Diencephalon (tissue), 1 donor: ENCODE results near the gene TAF5. TPM values are rescaled to one million over a fixed set of nuclear protein-coding genes. Genes with fewer than 3 reads are reported as not detected.

Experiments
- total RNA-seq: library from RNA; depleted of rRNA; stranded (reverse); fragments of >200 nt; gene quantifications from one replicate; pipeline ENCODE4 v1.2.3, GENCODE V29; 2014

TAF5 gene
- 6.7 TPM for total RNA-seq

GRCh38 chr10:103367782-103368518 is at the start of gene TAF5:
TSS of gene TAF5 (plus strand) at chr10:103367976. CDS start at chr10:103367990, 14 bp downstream.

GRCh38 chr10:103350517-103351260 is 17.1 kb upstream of the TAF5 start, which contains the start of gene PCGF6:
TSS of gene PCGF6 (minus strand) at chr10:103351140. CDS start at chr10:103351066, 74 bp downstream.

GRCh38 chr10:103396067-103396788 is 28.5 kb downstream of the TAF5 start, which contains the start of the genes ATP5MK and PDCD11:
TSS of gene ATP5MK (minus strand) at chr10:103396475. CDS start at chr10:103392457, 4,018 bp downstream.
TSS of gene PDCD11 (plus strand) at chr10:103396626. CDS start at chr10:103398427, 1,801 bp downstream.

Other genes with a start within 250 kb of the TAF5 start
- 115 TPM for gene NT5C2, start 174.7 kb upstream of the TAF5 start, total RNA-seq
- gene RPEL1, start 122.1 kb upstream of the TAF5 start, total RNA-seq, result not detected
- gene INA, start 90.8 kb upstream of the TAF5 start, total RNA-seq, result 223 TPM
- gene PCGF6, start 16.8 kb upstream of the TAF5 start, total RNA-seq, result 13.4 TPM
- gene ATP5MK, start 28.5 kb downstream of the TAF5 start, total RNA-seq, result 197 TPM
- 24.0 TPM for gene PDCD11, start 28.6 kb downstream of the TAF5 start, total RNA-seq
- gene CALHM2, start 84.4 kb downstream of the TAF5 start, total RNA-seq, result 2.5 TPM
- gene CALHM1, start 90.9 kb downstream of the TAF5 start, total RNA-seq, result 0.23 TPM
- not detected for gene CALHM3, start 111.3 kb downstream of the TAF5 start, total RNA-seq
- gene NEURL1, start 125.7 kb downstream of the TAF5 start, total RNA-seq, result 33.4 TPM